ENCODE data around the gene SOCS1. TPM values are rescaled to one million over a fixed set of nuclear protein-coding genes. Genes with fewer than 3 reads are reported as not detected.

Gene SOCS1
- total and polyA plus RNA-seq, 9 of the 15 experiments (the other 6 are each of a cell fraction or from before 2014, with no cell fraction given): 0.04 to 7.5 (median 2.3) TPM

DNA sequence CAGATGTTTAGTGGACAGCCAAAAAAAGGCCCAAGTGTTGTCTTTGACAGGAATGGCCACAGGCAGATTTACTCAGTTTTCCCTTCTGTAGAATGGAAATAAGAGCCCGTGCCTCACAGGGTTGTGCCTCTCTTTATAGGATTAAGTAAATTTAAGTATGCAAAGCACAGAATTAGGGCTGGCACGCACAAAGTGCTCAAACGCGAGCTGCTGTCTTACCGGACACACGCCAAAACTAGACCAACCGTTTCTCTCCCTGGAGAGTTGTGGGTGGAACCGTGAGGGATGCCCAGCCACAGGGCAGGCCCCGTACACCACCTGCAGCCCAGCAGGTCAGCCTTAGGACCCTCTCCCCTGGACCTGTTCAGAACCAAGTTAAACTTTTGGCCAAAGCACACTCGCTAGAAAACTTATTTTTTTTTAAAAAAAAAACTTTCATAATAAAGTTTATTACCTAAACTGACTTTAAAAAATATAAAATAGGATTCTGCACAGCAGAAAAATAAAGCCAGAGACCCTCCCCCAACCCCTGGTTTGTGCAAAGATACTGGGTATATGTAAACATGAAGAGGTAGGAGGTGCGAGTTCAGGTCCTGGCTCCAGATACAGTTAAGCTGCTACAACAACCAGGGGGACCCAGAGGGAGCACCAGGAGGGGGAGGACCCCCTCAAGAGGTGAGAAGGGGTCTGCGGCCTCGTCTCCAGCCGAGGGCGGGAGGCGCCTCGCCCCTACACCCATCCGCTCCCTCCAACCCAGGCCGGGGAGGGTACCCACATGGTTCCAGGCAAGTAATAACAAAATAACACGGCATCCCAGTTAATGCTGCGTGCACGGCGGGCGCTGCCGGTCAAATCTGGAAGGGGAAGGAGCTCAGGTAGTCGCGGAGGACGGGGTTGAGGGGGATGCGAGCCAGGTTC is 1.8 kb downstream of the SOCS1 start:
- in situ Hi-C loops (cut with MboI) (no loop called here), intact Hi-C loops (cut with micrococcal nuclease) (loop anchor here (2.0 to 10.0 kb wide), 3 partner anchors 49 to 149 kb away; no protein-coding TSS in a partner anchor)
- peaks cover 33% of the 10 kb centered on the region for H3K79me2 ChIP-seq (ENCODE audit: control insufficient read depth, insufficient read depth, low read length)
- no peaks in the 10 kb centered on the region for H3K9me3 ChIP-seq (replicated peaks; ENCODE audit: control insufficient read depth, insufficient read depth, low read depth, low read length)
- BruUV-seq (replicated peaks): TSS peak; percentile 58
- peaks cover 40 to 52% of the 10 kb centered on the region in 2 experiments; a peak in 4 of 5 replicates for H3K4me1 ChIP-seq (replicated peaks in 1 of 2; ENCODE audit: control insufficient read depth in 2 of 2, insufficient read depth in 2 of 2, low read length in 2 of 2)
- H2AFZ ChIP-seq (ENCODE audit: low read depth, low read length): peak overlapping the region; percentile 72
- no peak for TF ChIP-seq NRF1 (conservative IDR thresholded peaks at IDR 0.05 in 1 of 2, IDR thresholded peaks at IDR 0.05 in 1 of 2)
- 0 out of 2 replicates have a peak, but pooled peaks have one; percentile 42 for TF ChIP-seq BCOR (IDR thresholded peaks at IDR 0.05)
- TF ChIP-seq, protein P1, sequence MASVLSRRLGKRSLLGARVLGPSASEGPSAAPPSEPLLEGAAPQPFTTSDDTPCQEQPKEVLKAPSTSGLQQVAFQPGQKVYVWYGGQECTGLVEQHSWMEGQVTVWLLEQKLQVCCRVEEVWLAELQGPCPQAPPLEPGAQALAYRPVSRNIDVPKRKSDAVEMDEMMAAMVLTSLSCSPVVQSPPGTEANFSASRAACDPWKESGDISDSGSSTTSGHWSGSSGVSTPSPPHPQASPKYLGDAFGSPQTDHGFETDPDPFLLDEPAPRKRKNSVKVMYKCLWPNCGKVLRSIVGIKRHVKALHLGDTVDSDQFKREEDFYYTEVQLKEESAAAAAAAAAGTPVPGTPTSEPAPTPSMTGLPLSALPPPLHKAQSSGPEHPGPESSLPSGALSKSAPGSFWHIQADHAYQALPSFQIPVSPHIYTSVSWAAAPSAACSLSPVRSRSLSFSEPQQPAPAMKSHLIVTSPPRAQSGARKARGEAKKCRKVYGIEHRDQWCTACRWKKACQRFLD (CRISPR knock-in tag; IDR thresholded peaks at IDR 0.05): 0 out of 2 replicates have a peak, but pooled peaks have one; percentile 12
- TF ChIP-seq LCOR (CRISPR knock-in tag; IDR thresholded peaks at IDR 0.05): peak; percentile 53; the same call in 1 of the 2 replicates
- 0 out of 2 replicates have a peak, but pooled peaks have one; percentile 26 for TF ChIP-seq EP400 (IDR thresholded peaks at IDR 0.05)
- TF ChIP-seq ZNF311 (CRISPR knock-in tag; IDR thresholded peaks at IDR 0.05): 0 out of 2 replicates have a peak, but pooled peaks have one; percentile 29
- TF ChIP-seq, protein P2, sequence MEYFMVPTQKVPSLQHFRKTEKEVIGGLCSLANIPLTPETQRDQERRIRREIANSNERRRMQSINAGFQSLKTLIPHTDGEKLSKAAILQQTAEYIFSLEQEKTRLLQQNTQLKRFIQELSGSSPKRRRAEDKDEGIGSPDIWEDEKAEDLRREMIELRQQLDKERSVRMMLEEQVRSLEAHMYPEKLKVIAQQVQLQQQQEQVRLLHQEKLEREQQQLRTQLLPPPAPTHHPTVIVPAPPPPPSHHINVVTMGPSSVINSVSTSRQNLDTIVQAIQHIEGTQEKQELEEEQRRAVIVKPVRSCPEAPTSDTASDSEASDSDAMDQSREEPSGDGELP (CRISPR knock-in tag; IDR thresholded peaks at IDR 0.05; ENCODE audit: borderline replicate concordance): peak; percentile 21; the same call in 1 of the 2 replicates
- TF ChIP-seq MAFG (tag; conservative IDR thresholded peaks at IDR 0.05): no peak
- TF ChIP-seq RBM25 (IDR thresholded peaks at IDR 0.05; ENCODE audit: low read depth, low read length, severe bottlenecking): peak; percentile 56
- peak; percentile 54 for TF ChIP-seq CHD1 (IDR thresholded peaks at IDR 0.05; ENCODE audit: low read length)
- peak; percentile 14; the same call in 1 of the 2 replicates for TF ChIP-seq ZNF12 (CRISPR knock-in tag; IDR thresholded peaks at IDR 0.05)
- TF ChIP-seq, protein P3, sequence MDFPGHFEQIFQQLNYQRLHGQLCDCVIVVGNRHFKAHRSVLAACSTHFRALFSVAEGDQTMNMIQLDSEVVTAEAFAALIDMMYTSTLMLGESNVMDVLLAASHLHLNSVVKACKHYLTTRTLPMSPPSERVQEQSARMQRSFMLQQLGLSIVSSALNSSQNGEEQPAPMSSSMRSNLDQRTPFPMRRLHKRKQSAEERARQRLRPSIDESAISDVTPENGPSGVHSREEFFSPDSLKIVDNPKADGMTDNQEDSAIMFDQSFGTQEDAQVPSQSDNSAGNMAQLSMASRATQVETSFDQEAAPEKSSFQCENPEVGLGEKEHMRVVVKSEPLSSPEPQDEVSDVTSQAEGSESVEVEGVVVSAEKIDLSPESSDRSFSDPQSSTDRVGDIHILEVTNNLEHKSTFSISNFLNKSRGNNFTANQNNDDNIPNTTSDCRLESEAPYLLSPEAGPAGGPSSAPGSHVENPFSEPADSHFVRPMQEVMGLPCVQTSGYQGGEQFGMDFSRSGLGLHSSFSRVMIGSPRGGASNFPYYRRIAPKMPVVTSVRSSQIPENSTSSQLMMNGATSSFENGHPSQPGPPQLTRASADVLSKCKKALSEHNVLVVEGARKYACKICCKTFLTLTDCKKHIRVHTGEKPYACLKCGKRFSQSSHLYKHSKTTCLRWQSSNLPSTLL (IDR thresholded peaks at IDR 0.05): no peak
- TF ChIP-seq, protein P4, sequence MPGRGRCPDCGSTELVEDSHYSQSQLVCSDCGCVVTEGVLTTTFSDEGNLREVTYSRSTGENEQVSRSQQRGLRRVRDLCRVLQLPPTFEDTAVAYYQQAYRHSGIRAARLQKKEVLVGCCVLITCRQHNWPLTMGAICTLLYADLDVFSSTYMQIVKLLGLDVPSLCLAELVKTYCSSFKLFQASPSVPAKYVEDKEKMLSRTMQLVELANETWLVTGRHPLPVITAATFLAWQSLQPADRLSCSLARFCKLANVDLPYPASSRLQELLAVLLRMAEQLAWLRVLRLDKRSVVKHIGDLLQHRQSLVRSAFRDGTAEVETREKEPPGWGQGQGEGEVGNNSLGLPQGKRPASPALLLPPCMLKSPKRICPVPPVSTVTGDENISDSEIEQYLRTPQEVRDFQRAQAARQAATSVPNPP (IDR thresholded peaks at IDR 0.05; ENCODE audit: borderline replicate concordance, insufficient read depth, insufficient read length): no peak
- ATAC-seq (no peak), FAIRE-seq (no peak), DNase-seq (ENCODE audit: extremely low read depth in 1 of 4, low spot score in 3 of 4) (peak in 2 of 4 experiments; percentile 29 to 34)
- peaks cover 25% of the 10 kb centered on the region; the same call in 1 of the 3 replicates for H3K36me3 ChIP-seq (ENCODE audit: control insufficient read depth, insufficient read depth, low read length)
- peak overlapping the region; percentile 74 to 94 for H3K9ac ChIP-seq (ENCODE audit: insufficient read depth in 1 of 2, low read depth in 2 of 2, low read length in 2 of 2)
- peaks cover 3% of the 10 kb centered on the region; the same call in 1 of the 2 replicates for H4K20me1 ChIP-seq (replicated peaks; ENCODE audit: control insufficient read depth, insufficient read depth, low read length)
- H3K4me3 ChIP-seq: peak overlapping the region; percentile 82
- no peaks in the 10 kb centered on the region for H3K27me3 ChIP-seq (ENCODE audit: control insufficient read depth in 2 of 2, insufficient read depth in 2 of 2, low read length in 2 of 2)
- POLR2A ChIA-PET: interaction anchor here (0.6 to 3.2 kb wide), 36 partner anchors 8 to 1025 kb away, joined by 3 to 36 read pairs (median 5); partner anchors contain the start of genes PRM3 and TNP2
- no peaks in the 10 kb centered on the region for H3K9me1 ChIP-seq (ENCODE audit: control insufficient read depth, insufficient read depth, low read length)
- peak overlapping the region; percentile 86 for H3K27ac ChIP-seq (ENCODE audit: extremely low read depth, low read depth, low read length)
- H3K4me2 ChIP-seq (ENCODE audit: insufficient read depth, low read length): peak overlapping the region; percentile 77
- CTCF ChIA-PET (ENCODE audit: low intra/inter-chr PET ratio): interaction anchor here (5.2 kb wide), 1 partner anchor 283 kb away, joined by 58 read pairs; no protein-coding TSS in a partner anchor
- WGBS (ENCODE audit: insufficient coverage, low coverage, missing lambda C conversion rate): 10% methylated on average over 25 of the region's 29 CpGs

Data from K562 (cell line).